ENCODE data around the gene MCTP1.

Gene MCTP1

DNA sequence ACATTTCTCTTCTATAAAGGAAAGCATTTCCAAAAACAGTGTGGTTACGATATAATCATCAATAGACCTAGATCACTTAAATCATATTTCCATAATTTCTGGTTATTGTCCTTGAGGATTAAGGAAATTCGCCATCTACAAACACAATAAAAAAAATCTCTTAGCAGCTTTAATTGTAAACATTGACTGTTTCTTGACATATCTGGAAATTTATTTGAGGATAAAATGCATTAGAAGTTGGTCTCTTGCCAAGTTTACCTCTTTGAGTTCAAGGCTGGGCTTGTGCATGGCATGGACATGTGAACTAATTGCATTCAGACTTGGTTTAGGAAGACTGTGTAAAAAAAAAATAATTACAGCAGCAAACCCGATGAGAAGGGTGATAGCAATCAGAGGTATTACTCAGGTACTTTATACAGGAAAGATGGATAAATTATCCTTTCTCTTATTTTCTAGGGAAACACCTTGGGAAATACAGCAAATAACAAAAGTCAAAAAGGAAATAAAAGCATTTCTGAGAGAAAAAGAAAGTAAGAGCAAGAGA lies 428.6 kb downstream of the MCTP1 start:
- ChIA-PET CTCF (interaction anchor here (1.4 kb wide), 1 partner anchor 15 kb away, joined by 5 read pairs; no protein-coding TSS in a partner anchor), POLR2A (no interaction called here)
- H3K4me3 ChIP-seq (ENCODE audit: control insufficient read depth in 1 of 7, extremely low read depth in 1 of 7, insufficient read depth in 4 of 7, low read depth in 2 of 7, low read length in 6 of 7): no peak overlapping the region
- peaks cover 0 to 6% (median 3%) of the 10 kb centered on the region in 4 experiments for H3K4me1 ChIP-seq (ENCODE audit: control extremely low read depth in 1 of 4, control insufficient read depth in 4 of 4, insufficient read depth in 4 of 4, low read length in 3 of 4)
- no peak for DNase-seq
- H3K27ac ChIP-seq (ENCODE audit: insufficient read depth in 1 of 2, low read depth in 1 of 2, low read length in 2 of 2, poor library complexity in 1 of 2, severe bottlenecking in 2 of 2): no peak overlapping the region
- no peaks in the 10 kb centered on the region for H3K9me3 ChIP-seq (ENCODE audit: control extremely low read depth in 1 of 5, control insufficient read depth in 4 of 5, insufficient read depth in 2 of 5, low read depth in 1 of 5, low read length in 4 of 5)
- no CpG with 5 or more reads among the region's 3 CpGs for WGBS (ENCODE audit: insufficient coverage)
- H3K36me3 ChIP-seq (ENCODE audit: control insufficient read depth in 4 of 4, insufficient read depth in 4 of 4, low read length in 3 of 4): peaks cover 0 to 3% (median 0%) of the 10 kb centered on the region in 4 experiments
- H3K27me3 ChIP-seq (replicated peaks in 2 of 5; ENCODE audit: control insufficient read depth in 4 of 5, insufficient read depth in 5 of 5, low read length in 4 of 5): no peaks in the 10 kb centered on the region

DNA sequence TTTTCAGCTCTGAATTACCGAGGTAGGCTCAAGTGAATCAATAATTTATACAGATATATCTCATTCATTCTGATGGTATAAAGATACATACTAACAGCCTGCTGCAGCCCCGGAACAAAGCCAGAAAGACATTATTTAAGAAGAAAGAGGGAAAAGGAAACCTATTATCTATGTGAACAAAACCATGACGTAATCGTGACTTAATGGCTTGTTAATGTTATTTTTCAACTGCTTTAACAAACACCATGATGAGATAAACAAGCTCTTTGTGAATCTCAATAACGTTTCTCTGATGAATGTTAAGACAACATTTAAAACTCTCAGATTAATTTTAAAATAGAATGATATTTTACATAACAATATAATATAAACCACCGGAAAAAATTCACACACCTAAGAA lies 429.4 kb downstream of the MCTP1 start:
- peaks cover 0 to 3% (median 0%) of the 10 kb centered on the region in 4 experiments for H3K36me3 ChIP-seq (ENCODE audit: control insufficient read depth in 4 of 4, insufficient read depth in 4 of 4, low read length in 3 of 4)
- ChIA-PET POLR2A (no interaction called here), CTCF (interaction anchor here (1.1 to 1.4 kb wide), 2 partner anchors 14 to 73 kb away, joined by 3 to 5 read pairs; no protein-coding TSS in a partner anchor)
- no peak overlapping the region for H3K4me3 ChIP-seq (ENCODE audit: control insufficient read depth in 1 of 7, extremely low read depth in 1 of 7, insufficient read depth in 4 of 7, low read depth in 2 of 7, low read length in 6 of 7)
- H3K9me3 ChIP-seq (ENCODE audit: control extremely low read depth in 1 of 5, control insufficient read depth in 4 of 5, insufficient read depth in 2 of 5, low read depth in 1 of 5, low read length in 4 of 5): no peaks in the 10 kb centered on the region
- no peak for DNase-seq
- WGBS (ENCODE audit: insufficient coverage): no CpG with 5 or more reads among the region's 6 CpGs
- H3K4me1 ChIP-seq (ENCODE audit: control extremely low read depth in 1 of 4, control insufficient read depth in 4 of 4, insufficient read depth in 4 of 4, low read length in 3 of 4): peaks cover 0 to 6% (median 3%) of the 10 kb centered on the region in 4 experiments
- H3K27ac ChIP-seq (ENCODE audit: insufficient read depth in 1 of 2, low read depth in 1 of 2, low read length in 2 of 2, poor library complexity in 1 of 2, severe bottlenecking in 2 of 2): no peak overlapping the region
- no peaks in the 10 kb centered on the region for H3K27me3 ChIP-seq (replicated peaks in 2 of 5; ENCODE audit: control insufficient read depth in 4 of 5, insufficient read depth in 5 of 5, low read length in 4 of 5)

DNA sequence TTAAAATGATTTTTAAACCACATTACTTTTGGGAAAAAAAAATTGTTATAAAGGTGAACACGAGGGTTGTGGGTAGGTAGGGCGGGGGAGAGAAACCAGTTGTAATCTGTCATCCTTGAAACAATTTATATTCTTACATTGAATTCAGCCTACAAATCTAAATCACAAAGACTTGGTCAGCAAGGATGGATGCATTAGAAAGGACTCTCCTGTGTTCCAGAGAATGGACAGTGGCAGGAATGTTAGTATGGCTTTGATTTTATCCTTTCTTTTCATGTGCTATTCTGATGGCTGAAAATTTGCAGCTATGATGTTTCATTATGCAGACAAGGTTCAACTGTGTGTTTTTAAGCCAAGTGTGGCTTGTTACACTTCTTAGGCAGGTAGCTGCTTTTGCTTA lies 431.8 kb downstream of the MCTP1 start:
- no peak overlapping the region for H3K27ac ChIP-seq (ENCODE audit: insufficient read depth in 1 of 2, low read depth in 1 of 2, low read length in 2 of 2, poor library complexity in 1 of 2, severe bottlenecking in 2 of 2)
- H3K36me3 ChIP-seq (ENCODE audit: control insufficient read depth in 4 of 4, insufficient read depth in 4 of 4, low read length in 3 of 4): no peaks in the 10 kb centered on the region
- no peak for DNase-seq
- peaks cover 0 to 6% (median 3%) of the 10 kb centered on the region in 4 experiments for H3K4me1 ChIP-seq (ENCODE audit: control extremely low read depth in 1 of 4, control insufficient read depth in 4 of 4, insufficient read depth in 4 of 4, low read length in 3 of 4)
- no peaks in the 10 kb centered on the region for H3K27me3 ChIP-seq (replicated peaks in 2 of 5; ENCODE audit: control insufficient read depth in 4 of 5, insufficient read depth in 5 of 5, low read length in 4 of 5)
- no CpG with 5 or more reads among the region's 2 CpGs for WGBS (ENCODE audit: insufficient coverage)
- no peak overlapping the region for H3K4me3 ChIP-seq (ENCODE audit: control insufficient read depth in 1 of 7, extremely low read depth in 1 of 7, insufficient read depth in 4 of 7, low read depth in 2 of 7, low read length in 6 of 7)
- H3K9me3 ChIP-seq (ENCODE audit: control extremely low read depth in 1 of 5, control insufficient read depth in 4 of 5, insufficient read depth in 2 of 5, low read depth in 1 of 5, low read length in 4 of 5): no peaks in the 10 kb centered on the region
- CTCF ChIA-PET: no interaction called here
- POLR2A ChIA-PET: no interaction called here

DNA sequence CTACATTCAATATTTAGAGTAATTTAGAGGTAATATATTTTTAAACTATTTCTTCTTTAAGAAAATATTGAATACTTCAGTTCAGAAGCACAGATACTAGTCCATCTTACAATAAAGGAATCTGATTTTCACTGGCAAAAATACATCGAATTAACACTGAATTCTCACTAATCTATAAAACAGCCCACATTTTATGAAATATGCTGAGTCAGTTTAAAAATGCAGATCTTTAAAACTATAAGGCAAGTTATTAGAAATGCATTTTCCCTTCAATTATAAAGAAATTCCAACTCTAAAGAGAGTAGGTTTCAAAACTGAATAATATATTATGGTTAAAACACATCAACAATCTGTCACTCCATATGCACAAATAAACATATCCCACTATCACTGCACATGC lies 433.9 kb downstream of the MCTP1 start:
- CTCF ChIA-PET: interaction anchor here (1.0 to 1.5 kb wide), 5 partner anchors 8 to 148 kb away, joined by 3 to 6 read pairs (median 3); no protein-coding TSS in a partner anchor
- no peak overlapping the region for H3K27ac ChIP-seq (ENCODE audit: insufficient read depth in 1 of 2, low read depth in 1 of 2, low read length in 2 of 2, poor library complexity in 1 of 2, severe bottlenecking in 2 of 2)
- no peak for DNase-seq
- no peak overlapping the region for H3K4me3 ChIP-seq (ENCODE audit: control insufficient read depth in 1 of 7, extremely low read depth in 1 of 7, insufficient read depth in 4 of 7, low read depth in 2 of 7, low read length in 6 of 7)
- H3K9me3 ChIP-seq (ENCODE audit: control extremely low read depth in 1 of 5, control insufficient read depth in 4 of 5, insufficient read depth in 2 of 5, low read depth in 1 of 5, low read length in 4 of 5): no peaks in the 10 kb centered on the region
- POLR2A ChIA-PET: no interaction called here
- no CpG with 5 or more reads among the region's 1 CpG for WGBS (ENCODE audit: insufficient coverage)
- H3K27me3 ChIP-seq (replicated peaks in 2 of 5; ENCODE audit: control insufficient read depth in 4 of 5, insufficient read depth in 5 of 5, low read length in 4 of 5): no peaks in the 10 kb centered on the region
- no peaks in the 10 kb centered on the region for H3K4me1 ChIP-seq (ENCODE audit: control extremely low read depth in 1 of 4, control insufficient read depth in 4 of 4, insufficient read depth in 4 of 4, low read length in 3 of 4)
- H3K36me3 ChIP-seq (ENCODE audit: control insufficient read depth in 4 of 4, insufficient read depth in 4 of 4, low read length in 3 of 4): peaks cover 0 to 8% (median 4%) of the 10 kb centered on the region in 4 experiments

DNA sequence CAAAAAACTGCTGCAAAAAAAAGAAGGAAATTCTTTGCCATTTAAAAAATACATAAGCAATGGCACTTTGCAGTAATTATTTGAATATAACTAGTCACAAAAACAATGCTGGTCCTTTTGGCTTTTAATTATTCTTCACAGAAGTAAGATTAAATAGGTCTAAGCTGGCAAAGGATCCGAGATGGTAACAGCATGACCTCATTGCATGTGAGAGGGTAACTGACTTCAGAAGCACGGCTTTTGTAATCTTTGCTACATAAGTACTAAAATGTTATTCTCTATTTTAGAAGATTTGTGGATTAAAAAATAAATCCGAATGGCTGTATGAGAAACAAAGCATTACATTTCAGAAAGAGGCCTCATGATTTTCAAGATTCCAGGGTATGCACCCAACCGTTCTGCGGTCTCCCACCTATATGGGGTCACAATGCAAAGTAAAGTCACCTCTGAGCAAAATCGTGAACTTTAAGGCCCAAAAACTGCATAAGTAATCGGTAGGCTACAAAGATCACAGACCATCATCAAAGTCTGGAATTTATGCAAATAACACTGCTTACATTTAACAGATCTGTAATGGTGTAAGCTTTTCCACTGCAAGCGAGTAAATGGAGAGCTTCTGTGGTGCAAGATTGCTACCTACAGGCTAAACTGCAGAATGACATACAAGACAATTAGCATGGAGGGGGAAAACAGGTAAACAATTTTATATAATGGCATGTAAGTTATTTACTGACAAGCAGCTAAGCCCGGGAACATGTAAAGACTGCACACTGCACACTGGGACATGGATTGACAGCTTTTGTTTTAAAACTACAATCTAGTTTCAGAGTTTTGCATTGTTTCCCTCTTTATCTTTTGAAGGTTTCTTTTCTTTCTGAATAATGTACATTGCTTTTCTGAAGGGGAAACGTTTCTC lies 434.8 kb downstream of the MCTP1 start:
- no peaks in the 10 kb centered on the region for H3K9me3 ChIP-seq (ENCODE audit: control extremely low read depth in 1 of 5, control insufficient read depth in 4 of 5, insufficient read depth in 2 of 5, low read depth in 1 of 5, low read length in 4 of 5)
- DNase-seq: peak; percentile 57 to 77 (median 76)
- ChIA-PET CTCF (interaction anchor here (0.7 to 1.5 kb wide), 8 partner anchors 8 to 325 kb away, joined by 3 to 6 read pairs (median 3); no protein-coding TSS in a partner anchor), POLR2A (no interaction called here)
- H3K4me1 ChIP-seq (ENCODE audit: control extremely low read depth in 1 of 4, control insufficient read depth in 4 of 4, insufficient read depth in 4 of 4, low read length in 3 of 4): no peaks in the 10 kb centered on the region
- 94% methylated on average over 5 of the region's 10 CpGs for WGBS (ENCODE audit: insufficient coverage)
- peaks cover 0 to 8% (median 4%) of the 10 kb centered on the region in 4 experiments for H3K36me3 ChIP-seq (ENCODE audit: control insufficient read depth in 4 of 4, insufficient read depth in 4 of 4, low read length in 3 of 4)
- no peak overlapping the region for H3K4me3 ChIP-seq (ENCODE audit: control insufficient read depth in 1 of 7, extremely low read depth in 1 of 7, insufficient read depth in 4 of 7, low read depth in 2 of 7, low read length in 6 of 7)
- H3K27me3 ChIP-seq (replicated peaks in 2 of 5; ENCODE audit: control insufficient read depth in 4 of 5, insufficient read depth in 5 of 5, low read length in 4 of 5): no peaks in the 10 kb centered on the region
- no peak overlapping the region for H3K27ac ChIP-seq (ENCODE audit: insufficient read depth in 1 of 2, low read depth in 1 of 2, low read length in 2 of 2, poor library complexity in 1 of 2, severe bottlenecking in 2 of 2)

DNA sequence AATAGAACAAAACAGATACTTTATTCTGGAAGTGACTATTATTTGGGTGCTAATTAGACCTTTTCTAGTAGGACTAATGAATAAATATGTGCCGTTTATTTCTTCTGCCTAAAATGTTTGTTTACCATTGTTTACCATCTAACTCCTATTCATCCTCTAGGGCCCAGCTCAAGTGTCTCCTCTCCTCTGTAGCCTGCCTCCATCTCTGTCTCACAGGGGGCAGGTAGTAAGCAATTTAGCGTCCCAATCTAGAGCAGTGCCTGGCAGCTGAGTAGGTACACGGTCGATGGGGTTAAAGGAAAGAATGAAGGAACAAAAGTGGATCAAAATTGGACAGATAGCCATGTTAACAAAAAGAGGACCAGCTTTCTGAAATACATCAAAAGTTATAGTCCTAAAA lies 435.6 kb downstream of the MCTP1 start:
- Histone ChIP-seq H3K27ac (ENCODE audit: insufficient read depth in 1 of 2, low read depth in 1 of 2, low read length in 2 of 2, poor library complexity in 1 of 2, severe bottlenecking in 2 of 2) (no peak overlapping the region), H3K36me3 (ENCODE audit: control insufficient read depth in 4 of 4, insufficient read depth in 4 of 4, low read length in 3 of 4) (peaks cover 0 to 8% (median 4%) of the 10 kb centered on the region in 4 experiments), H3K4me3 (ENCODE audit: control insufficient read depth in 1 of 7, extremely low read depth in 1 of 7, insufficient read depth in 4 of 7, low read depth in 2 of 7, low read length in 6 of 7) (no peak overlapping the region), H3K9me3 (ENCODE audit: control extremely low read depth in 1 of 5, control insufficient read depth in 4 of 5, insufficient read depth in 2 of 5, low read depth in 1 of 5, low read length in 4 of 5) (no peaks in the 10 kb centered on the region), H3K27me3 (replicated peaks in 2 of 5; ENCODE audit: control insufficient read depth in 4 of 5, insufficient read depth in 5 of 5, low read length in 4 of 5) (no peaks in the 10 kb centered on the region), H3K4me1 (ENCODE audit: control extremely low read depth in 1 of 4, control insufficient read depth in 4 of 4, insufficient read depth in 4 of 4, low read length in 3 of 4) (no peaks in the 10 kb centered on the region)
- CTCF ChIA-PET: interaction anchor here (0.8 kb wide), 1 partner anchor 324 kb away, joined by 4 read pairs; no protein-coding TSS in a partner anchor
- WGBS (ENCODE audit: insufficient coverage): no CpG with 5 or more reads among the region's 4 CpGs
- POLR2A ChIA-PET: no interaction called here
- DNase-seq: no peak

DNA sequence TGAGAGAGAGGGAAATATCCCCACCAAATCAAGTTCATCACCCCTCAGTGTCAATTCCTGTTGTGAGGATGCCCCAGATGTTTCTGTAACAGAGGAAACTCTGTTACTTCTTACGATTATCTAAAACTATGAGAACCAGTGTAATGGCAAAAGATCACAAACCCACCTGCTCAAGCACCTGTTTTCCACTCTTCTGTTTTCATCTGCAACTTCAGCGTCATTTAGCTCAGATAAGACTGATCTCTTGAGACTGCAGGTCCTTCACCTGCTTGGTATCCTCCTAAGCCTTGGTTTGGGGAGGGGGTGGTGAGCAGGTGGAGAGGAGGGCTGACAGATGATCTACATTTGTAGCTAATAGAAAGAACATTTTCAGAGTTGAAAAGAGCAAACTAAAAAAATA lies 437.2 kb downstream of the MCTP1 start:
- Histone ChIP-seq H3K9me3 (ENCODE audit: control extremely low read depth in 1 of 5, control insufficient read depth in 4 of 5, insufficient read depth in 2 of 5, low read depth in 1 of 5, low read length in 4 of 5) (no peaks in the 10 kb centered on the region), H3K27me3 (replicated peaks in 2 of 5; ENCODE audit: control insufficient read depth in 4 of 5, insufficient read depth in 5 of 5, low read length in 4 of 5) (no peaks in the 10 kb centered on the region), H3K27ac (ENCODE audit: insufficient read depth in 1 of 2, low read depth in 1 of 2, low read length in 2 of 2, poor library complexity in 1 of 2, severe bottlenecking in 2 of 2) (no peak overlapping the region), H3K4me3 (ENCODE audit: control insufficient read depth in 1 of 7, extremely low read depth in 1 of 7, insufficient read depth in 4 of 7, low read depth in 2 of 7, low read length in 6 of 7) (no peak overlapping the region), H3K36me3 (ENCODE audit: control insufficient read depth in 4 of 4, insufficient read depth in 4 of 4, low read length in 3 of 4) (peaks cover 0 to 10% (median 4%) of the 10 kb centered on the region in 4 experiments), H3K4me1 (ENCODE audit: control extremely low read depth in 1 of 4, control insufficient read depth in 4 of 4, insufficient read depth in 4 of 4, low read length in 3 of 4) (no peaks in the 10 kb centered on the region)
- 100% methylated on average over 1 of the region's 2 CpGs for WGBS (ENCODE audit: insufficient coverage)
- no peak for DNase-seq
- CTCF ChIA-PET: interaction anchor here (0.6 to 2.5 kb wide), 2 partner anchors 15 to 324 kb away, joined by 3 to 5 read pairs; no protein-coding TSS in a partner anchor
- POLR2A ChIA-PET: no interaction called here
